GM21825 (cell line): ENCODE results near the gene PRKD1.
"Not testable (repeated sequence)": the region's sequence is repeated elsewhere in the genome, so short reads cannot be mapped to it uniquely, and the experiment has no call there.

ENCODE experiments used
- ATAC-seq: cut with Tn5 transposase; IDR thresholded peaks from one replicate; pipeline ENCODE4 v1.9.1; 2021; ENCODE audit warnings: mild to moderate bottlenecking, moderate library complexity; ENCODE audit not compliant: unreplicated experiment

The PRKD1 gene

DNA sequence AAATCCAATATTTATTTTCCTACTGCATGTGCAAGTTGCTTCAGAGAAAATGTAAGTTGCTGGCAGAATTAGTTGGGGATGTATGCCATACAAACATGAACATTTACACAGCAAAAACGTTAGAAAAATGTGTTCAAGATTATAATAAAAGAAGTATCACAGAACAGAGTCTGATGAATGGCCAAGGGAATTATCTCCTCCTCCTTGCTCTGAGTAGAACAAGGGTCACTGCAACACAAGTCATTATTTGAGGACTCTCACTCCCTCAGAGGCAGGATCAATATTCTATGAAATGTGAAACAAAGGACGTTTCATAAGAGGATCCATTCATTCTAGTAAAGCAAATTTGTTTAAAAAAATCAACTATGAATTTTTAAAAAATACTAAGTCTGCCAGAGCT is 177.8 kb downstream of the PRKD1 start:
- no peak for ATAC-seq

DNA sequence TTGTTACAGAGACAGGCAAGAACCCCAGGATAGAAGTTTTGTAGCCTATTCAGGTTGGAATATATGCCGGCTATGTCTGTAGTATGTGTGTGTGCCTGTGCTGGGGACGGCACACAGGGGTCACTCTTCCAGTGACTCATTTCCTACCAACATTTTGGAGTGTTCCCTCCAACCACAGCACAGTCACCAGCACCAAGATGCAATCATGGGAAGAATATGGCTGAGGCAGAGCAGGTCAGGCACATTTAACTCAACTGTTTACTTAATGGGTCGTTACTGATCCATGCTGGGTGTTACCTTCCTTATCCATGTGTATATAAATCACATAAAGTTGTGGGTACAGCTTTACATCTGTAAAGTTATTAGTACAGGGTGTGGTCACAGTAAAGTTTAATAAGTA is 178.3 kb downstream of the PRKD1 start:
- no peak for ATAC-seq

DNA sequence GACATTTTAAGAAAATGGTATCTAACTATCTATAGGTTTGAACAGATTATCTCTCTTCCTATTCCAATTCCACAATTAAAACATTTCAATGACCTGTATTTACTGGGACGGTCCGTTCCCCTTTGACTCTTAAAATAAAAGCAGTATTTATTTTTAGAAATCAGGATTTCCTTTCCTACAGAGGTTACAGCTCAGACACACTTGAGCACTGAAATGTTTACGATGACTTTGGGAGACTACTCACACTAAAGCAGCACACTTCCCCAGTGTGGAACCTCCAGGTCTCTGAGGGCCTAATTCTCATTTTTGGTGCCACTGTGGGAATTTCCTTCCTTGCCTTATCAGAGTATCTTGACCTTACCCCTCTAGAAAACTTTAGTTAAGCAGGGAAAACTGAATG is 181.8 kb downstream of the PRKD1 start:
- ATAC-seq, result no peak

DNA sequence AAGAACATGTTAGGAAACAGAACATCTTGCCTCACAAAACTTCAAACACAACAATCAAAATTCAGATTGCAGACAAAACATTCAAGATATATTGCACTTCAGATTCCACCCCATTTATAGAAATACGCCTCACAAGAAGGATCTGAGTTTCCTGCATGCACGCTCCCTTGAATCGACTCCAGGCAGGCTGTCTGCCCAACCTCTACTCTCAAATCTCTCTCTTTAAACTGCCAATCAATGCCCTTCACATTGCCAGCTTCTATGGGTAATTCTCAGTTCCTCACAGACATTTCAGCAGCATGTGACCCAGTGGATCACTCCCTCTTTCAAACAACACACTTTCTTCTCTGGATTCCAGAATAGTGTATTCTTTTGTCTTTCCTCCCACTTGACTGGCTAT is 184.1 kb downstream of the PRKD1 start:
- ATAC-seq, result no peak

DNA sequence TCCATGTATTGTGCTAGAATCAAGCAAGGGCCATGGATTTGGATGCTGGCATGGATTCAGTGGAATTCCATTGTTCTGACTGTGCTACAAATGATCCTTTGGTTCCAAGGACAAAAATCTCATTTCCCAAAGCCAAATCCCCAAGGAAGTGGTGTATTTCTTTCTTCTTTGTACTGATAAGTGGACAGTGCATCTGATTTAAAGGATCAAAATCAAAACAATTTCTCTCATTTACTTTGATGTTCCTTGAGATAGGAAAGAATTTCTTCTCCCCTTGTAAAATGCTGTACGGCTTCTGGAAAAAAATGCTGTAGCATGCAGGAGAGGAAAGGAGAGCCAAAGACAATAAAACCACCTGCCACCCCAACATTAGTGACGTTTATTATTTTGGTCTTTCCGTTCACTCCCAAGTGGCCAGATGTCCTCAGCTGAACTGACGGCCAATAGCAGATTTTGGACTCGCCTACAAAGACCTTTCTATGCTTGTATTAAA is 185.7 kb downstream of the PRKD1 start:
- ATAC-seq, result no peak

DNA sequence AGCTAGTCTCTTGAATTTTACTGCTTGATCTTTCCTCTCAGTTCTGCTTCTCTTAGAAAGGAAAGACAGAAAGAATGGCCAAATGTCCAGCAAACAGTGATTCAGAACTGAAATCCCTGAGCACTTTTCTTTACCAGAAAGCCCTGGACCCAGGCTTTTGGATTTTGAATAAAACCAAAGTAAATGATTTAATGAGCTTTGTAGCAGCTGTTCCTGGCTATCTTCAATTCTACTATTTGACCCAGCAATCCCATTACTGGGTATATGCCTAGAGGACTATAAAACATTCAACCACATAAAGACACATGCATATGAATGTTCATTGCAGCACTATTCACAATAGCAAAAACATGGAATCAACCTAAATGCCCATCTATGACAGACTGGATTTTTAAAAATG is 187.2 kb downstream of the PRKD1 start:
- ATAC-seq, result no peak

DNA sequence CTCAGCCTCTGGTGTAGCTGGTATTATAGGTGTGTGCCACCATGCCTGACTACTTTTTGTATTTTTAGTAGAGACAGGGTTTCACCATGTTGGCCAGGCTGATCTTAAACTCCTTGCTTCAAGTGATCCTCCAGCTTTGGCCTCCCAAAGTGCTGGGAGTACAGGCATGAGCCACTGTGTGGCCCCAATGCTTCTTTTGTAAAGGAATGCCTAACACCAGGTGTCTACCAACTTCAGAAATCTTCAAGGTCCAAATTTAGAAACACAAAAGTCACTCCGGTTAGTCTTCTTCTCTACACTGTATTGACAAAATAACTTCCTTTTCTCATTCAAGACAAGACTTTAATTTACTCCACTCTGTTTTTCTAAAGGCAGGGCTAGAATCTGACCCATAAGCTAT is 188.7 kb downstream of the PRKD1 start:
- ATAC-seq, result no peak

DNA sequence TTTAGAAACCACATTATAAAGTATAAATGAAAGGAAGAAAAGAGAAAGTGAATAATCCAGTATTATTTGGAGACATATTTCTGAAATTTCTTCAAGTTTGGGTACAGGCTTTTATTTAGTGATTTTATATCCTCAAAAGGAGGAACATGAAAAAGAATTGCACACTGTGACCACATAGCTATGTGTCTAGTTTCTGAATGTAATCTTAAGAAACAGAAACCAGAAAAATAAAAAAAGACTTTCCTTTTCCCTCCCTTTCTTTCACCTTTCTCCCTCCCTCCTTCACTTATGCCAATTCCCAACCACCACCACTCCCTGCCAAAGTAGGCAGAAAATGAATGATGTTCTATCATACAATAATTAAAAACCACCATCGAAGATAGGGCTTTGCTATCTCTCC is 189.6 kb downstream of the PRKD1 start:
- no peak for ATAC-seq

DNA sequence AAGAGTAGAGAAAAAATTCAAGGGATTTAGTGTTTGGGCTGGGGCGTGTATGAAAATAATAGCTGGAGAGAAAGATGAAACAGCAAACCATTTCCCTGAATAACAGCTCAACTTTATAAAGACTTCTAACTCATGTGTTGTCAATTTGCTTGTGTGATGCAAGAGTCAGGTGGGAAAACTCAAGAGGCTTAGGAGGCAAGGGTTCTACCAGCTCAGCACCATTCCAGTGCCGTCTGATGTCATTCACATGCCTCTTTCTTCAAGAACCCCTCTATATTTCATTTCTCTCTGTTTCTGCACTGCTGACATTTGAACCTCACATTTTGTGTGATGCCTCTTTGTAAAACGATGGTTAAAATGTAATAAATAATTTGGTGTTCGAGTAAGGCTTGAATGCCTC is 192.2 kb downstream of the PRKD1 start:
- ATAC-seq, result no peak

DNA sequence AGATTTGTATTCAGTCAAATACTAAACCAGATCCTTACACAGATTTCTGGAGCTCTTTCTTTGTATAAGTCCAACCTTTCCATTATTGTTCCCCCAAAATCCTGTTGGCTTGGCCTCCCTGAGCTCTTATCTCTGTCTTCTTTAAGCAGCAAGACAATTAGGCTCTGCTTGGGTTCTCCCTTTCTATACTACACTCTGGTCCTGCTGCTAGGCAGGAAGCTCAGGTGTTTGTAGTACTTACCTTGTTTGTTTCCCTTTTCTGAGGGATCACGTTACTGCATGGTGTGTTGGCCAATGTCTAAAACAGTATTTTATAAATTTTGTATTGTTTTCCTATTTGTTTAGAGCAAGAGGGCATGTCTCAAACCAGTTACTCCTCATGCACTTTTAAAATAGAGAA is 192.9 kb downstream of the PRKD1 start:
- ATAC-seq, result no peak

DNA sequence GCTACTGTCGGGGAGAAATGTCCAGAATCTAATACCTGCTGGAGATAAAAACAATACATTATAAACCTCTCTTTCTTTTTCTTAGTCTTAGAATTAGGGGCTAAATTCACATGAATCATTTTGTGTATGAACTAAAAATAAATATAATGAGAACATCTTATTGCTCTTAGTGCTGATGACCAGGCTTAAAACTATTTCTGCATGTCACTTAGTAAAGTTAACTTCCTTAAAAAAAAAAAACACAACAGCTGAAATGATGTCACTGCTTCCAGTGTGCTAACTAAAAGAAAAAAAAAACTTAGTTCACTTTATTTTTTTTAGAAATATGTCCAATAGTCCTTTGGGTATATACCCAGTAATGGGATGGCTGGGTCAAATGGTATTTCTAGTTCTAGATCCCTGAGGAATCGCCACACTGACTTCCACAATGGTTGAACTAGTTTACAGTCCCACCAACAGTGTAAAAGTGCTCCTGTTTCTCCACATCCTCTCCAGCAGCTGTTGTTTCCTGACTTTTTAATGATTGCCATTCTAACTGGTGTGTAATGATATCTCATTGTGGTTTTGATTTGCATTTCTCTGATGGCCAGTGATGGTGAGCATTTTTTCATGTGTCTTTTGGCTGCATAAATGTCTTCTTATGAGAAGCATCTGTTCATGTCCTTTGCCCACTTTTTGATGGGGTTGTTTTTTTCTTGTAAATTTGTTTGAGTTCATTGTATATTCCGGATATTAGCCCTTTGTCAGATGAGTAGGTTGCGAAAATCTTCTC is 200.9 kb downstream of the PRKD1 start:
- ATAC-seq, result not testable (repeated sequence)

DNA sequence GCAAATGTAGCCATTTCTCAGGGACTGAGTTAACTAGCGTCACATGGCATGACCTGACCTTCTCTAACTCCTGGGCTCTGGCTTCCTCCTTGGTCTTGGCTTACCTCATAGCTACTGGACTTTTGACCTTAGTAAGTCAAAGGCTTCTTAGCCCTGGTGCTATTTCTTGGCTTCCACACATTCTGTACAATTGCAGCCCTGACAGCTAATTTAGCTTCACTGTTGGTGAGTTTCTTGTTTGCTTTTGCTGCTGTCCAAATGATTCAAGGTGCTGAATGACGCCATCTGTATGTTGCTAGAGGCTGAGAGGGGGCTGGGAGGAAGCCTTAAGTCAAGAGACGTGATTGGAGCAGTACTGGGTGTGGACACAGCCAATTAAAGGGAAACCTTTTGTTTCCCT is 202.7 kb downstream of the PRKD1 start:
- no peak for ATAC-seq

DNA sequence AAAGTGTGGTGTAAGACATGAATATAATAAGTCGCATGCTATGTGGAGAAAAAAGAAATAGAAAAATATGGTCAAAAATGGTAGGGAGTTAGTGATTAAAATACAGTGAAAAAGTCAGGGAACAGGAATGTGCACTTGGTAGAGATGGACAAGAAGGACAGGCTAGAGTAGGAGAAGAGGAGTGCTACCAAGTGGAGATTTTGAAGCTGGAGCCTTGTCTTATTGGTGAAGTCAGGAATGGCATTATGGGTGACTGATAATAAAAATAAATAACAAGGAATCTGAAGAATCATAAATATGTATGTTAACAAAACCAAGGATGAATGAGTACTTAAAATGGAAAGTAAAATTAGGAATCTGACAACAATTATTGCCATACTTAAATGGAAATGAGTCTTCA is 204.8 kb downstream of the PRKD1 start:
- ATAC-seq, result no peak

DNA sequence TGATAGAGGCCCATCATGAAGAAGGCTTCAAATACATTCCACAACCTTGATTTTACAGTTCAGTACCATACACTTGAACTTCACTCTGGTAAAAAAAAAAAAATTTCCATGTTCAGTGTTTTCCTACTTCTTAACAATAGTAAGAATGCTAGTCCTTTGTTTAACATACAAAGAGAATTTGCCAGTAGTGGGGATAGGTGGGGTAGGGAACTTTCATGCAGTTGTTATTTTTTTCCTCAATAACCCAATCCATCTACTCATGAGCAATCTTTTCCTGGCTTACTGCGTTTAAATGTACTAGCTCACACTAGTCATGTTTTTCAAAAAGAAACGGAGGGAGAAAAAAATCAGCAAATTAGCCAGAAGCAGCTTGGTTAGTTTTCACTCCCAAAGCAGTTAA is 206.1 kb downstream of the PRKD1 start:
- no peak for ATAC-seq

DNA sequence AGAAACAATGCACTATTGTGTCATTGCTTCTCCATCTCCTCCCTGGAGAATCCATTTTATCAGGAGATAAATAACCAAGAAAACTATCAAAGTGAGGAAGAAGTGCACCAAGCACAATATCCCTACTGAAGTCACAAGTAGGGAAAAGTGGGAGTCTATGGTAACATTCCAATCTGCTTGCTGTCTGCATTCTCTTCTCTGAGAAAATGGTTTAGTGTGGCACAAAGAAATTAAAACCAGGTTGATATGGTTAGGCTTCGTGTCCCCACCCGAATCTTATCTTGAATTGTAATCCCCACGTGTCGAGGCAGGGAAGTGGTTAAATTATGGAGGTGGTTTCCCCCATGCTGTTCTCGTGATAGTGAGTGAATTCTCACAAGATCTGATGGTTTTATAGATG is 209.7 kb downstream of the PRKD1 start:
- no peak for ATAC-seq

DNA sequence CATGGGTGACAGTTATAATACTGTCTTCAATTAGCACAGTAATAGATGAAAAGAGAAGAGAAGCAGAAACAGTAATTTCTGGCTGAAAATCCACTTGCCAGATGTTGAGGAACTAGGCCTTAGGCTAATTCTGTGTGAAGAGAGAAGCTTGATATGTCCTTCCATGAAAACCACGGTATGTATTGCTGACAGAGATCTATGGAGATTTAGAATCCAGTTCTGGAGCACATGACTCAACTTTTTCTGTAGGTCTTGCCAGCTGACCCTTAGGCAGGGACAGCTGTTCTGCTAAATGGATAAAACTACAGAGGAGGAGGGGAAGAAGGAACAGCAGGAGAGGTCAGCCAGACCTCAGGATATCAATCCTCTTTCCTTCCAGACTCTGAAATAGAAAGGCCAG is 211.5 kb downstream of the PRKD1 start:
- ATAC-seq, result no peak

DNA sequence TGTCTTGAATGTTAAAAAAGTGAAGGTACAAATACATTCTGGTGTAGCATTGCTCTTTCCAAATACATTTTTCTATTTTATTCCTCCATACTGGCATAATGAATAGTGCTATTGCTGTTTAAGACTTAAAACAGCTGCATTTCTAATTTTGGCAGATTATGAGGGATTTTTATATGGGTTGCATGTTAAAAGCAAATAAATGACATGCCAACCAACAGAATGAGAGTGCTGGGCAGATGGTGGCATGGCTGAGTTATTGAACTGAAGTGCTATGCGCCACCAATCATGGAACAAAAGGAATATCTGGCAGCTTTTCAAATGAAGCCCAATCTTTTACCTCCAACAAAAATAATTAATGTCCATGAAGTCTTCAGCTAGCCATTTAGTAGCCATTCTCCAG is 215.0 kb downstream of the PRKD1 start:
- no peak for ATAC-seq

DNA sequence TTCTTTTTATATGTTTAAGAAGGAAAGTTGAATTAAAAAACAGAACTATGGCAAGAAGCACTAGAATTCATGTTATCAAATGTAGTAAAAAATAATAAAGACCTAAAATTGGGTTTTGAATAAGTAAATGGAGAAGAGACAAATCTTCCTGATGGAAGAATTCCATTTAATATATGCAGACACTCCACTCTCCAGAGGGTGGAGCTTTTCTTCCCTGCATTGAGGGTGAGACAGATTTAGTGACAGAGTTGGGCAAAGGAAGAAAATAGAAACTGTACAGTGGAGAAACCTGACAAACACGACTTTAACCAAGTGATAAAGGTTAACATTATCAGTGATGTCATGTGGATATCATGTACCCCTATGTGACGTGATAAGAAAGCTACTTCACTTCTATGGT is 217.6 kb downstream of the PRKD1 start:
- no peak for ATAC-seq

DNA sequence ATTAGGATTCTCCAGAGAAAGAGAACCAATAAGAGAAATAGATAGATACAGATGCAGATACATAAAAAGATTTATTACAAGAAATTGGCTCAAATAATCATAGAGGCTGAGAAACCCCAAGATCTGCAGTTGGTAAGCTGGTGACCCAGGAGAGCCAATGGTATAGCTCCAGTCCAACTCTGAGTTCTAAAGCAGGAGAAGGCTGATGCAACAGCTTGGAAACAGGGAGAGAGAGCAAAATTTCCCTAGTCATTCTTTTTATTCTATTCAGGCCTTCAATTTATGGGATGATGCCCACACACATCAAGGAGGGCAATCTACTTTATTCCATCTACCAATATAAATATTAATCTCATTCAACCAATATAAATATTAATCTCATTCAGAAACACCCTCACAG is 218.2 kb downstream of the PRKD1 start:
- no peak for ATAC-seq

DNA sequence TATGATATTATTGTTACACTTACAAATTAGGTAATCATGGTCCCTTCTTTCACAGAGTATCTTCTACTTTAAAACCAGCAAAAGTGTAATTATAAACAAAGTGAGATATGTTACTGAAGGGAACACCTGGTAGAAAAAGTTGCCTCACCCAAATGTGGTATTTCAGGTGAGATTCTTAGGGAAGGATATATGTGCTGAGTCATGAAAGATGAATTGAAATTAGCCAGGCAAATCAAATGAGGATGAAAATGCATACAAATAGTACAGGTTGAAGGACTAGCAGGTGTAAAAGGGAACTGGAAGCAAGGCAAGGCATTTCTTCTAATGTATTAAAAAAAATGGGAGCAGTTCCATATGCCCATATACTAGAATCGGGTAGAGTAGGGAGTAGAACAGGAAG is 220.9 kb downstream of the PRKD1 start:
- no peak for ATAC-seq

DNA sequence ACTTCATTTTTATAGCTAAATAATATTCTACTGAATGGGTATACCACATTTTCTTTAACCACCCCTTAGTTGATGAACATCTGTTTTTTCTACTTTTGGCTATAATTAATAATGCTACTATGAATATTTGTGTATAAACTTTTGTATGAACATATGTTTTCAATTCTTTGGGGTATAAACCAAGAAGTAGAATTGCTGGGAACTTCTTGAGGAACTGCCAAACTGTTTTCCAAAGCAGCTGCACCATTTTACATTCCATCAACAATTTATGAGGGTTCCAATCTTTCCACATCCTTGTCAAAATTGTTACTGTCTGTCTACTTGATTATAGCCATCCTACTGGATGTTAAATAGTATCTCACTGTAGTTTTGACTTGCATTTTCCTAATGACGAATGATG is 221.8 kb downstream of the PRKD1 start:
- ATAC-seq, result no peak

DNA sequence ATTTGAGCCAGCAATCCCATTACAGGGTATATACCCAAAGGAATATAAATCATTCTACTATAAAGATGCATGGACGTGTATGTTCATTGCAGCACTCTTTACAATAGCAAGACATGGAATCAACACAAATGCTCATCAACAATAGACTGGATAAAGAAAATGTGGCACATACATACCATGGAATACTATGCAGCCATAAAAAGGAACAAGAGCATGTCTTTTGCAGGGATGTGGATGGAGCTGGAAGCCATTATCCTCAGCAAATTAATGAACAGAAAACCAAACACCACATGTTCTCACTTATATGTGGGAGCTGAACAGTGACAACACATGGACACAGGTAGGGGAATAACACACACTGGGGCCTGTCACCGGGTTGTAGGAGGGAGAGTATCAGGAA is 238.1 kb downstream of the PRKD1 start:
- ATAC-seq, result not testable (repeated sequence)

DNA sequence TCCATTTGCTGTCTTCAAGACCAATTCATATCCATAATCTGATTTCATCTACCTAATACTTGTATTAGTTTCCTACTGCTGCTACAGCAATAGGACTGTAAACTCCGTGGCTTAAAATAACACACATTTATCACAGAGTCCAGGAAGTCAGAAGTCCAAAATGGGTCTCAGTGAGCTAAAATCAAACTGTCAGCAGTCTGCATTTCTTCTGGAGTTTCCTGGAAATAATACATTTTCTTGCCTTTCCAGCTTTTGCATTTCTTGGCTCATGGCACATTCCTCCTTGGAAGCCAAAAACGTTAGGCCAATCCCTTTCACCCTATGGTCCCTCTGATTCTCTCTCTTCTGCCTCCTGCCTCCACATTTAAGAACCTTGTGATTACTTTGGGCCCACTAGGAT is 239.8 kb downstream of the PRKD1 start:
- no peak for ATAC-seq
